ENCODE measurements around the gene PCDHGC3.

DNA sequence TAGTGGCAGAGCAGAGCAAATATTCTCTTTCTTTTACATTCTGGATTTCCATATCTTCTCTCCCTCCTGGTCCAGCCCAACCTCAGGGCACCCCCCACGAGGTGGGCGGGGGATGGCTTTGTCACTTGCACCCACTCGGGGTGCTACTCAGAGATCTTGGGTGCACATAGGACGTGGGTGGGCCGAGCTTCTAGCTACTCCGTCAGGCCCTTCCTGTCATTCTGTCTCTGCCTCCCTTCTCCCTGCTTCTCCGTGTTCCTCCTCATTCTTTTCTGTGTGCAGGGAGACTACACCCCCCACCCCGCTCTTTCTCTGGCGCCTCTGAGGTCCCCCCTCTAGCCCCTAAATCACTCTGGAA, 32.7 kb downstream of the PCDHGC3 start:
- TF ChIP-seq, protein P1, sequence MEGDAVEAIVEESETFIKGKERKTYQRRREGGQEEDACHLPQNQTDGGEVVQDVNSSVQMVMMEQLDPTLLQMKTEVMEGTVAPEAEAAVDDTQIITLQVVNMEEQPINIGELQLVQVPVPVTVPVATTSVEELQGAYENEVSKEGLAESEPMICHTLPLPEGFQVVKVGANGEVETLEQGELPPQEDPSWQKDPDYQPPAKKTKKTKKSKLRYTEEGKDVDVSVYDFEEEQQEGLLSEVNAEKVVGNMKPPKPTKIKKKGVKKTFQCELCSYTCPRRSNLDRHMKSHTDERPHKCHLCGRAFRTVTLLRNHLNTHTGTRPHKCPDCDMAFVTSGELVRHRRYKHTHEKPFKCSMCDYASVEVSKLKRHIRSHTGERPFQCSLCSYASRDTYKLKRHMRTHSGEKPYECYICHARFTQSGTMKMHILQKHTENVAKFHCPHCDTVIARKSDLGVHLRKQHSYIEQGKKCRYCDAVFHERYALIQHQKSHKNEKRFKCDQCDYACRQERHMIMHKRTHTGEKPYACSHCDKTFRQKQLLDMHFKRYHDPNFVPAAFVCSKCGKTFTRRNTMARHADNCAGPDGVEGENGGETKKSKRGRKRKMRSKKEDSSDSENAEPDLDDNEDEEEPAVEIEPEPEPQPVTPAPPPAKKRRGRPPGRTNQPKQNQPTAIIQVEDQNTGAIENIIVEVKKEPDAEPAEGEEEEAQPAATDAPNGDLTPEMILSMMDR (IDR thresholded peaks at IDR 0.05; ENCODE audit: low read depth, low read length, poor library complexity, severe bottlenecking) = no peak
- no peak for TF ChIP-seq EZH2phosphoT487 (IDR thresholded peaks at IDR 0.05; ENCODE audit: borderline replicate concordance, low read length)

Data from DOHH2 (cell line).